SK-N-SH (cell line): ENCODE measurements around the gene TREML4. TPM values are rescaled to one million over a fixed set of nuclear protein-coding genes. Genes with fewer than 3 reads are reported as not detected.

Experiments used
- CTCF ChIA-PET: fragments of 300-600, 350-600 bp; formaldehyde crosslinking; extraction: SDS; loops from one replicate; lab custom pipeline; 2021; lab: Yijun Ruan, JAX
- POLR2A ChIA-PET: fragments of 350-600 bp; sonication (Branson Sonifier 250); formaldehyde crosslinking; extraction: SDS; loops from one replicate; lab custom pipeline; 2020; ENCODE audit warnings: antibody characterized with exemption, inconsistent platforms; lab: Yijun Ruan, JAX
- DNase-seq: peaks from one replicate; pipeline ENCODE4 v3.0.0; 2012
- H2AFZ ChIP-seq: fragments of 200-600 bp; sonication (generic); 2 replicates; pipeline ENCODE4 v1.8.1; 2016; ENCODE audit warnings: antibody characterized with exemption, mild to moderate bottlenecking, low read depth
- H3F3A ChIP-seq: fragments of 200-600 bp; sonication (generic); replicated peaks from 2 replicates; pipeline ENCODE3; 2016; ENCODE audit warnings: antibody characterized with exemption, mild to moderate bottlenecking; ENCODE audit not compliant: insufficient read depth
- H3K27ac ChIP-seq, 2 experiments: fragments of 200-500 bp in 1 of 2; fragments of 200-600 bp in 1 of 2; sonication (Bioruptor generic) in 1 of 2; sonication (generic), shearing (Covaris generic) in 1 of 2; 2 replicates each; pipeline versions ENCODE4 v1.5.1 to v1.6.1; 2014 to 2016; ENCODE audit warnings: low read depth in 2 of 2, inconsistent platforms in 1 of 2, low read length in 1 of 2, mild to moderate bottlenecking in 1 of 2, mixed read lengths in 1 of 2
- H3K27me3 ChIP-seq: fragments of 200-600 bp; sonication (generic), shearing (Covaris generic); 2 replicates; pipeline ENCODE4 v1.6.1; 2016; ENCODE audit warnings: mixed run types; ENCODE audit not compliant: insufficient read depth
- H3K36me3 ChIP-seq, 2 experiments: fragments of 200-500 bp in 1 of 2; fragments of 200-600 bp in 1 of 2; sonication (Bioruptor generic) in 1 of 2; sonication (generic) in 1 of 2; replicated peaks in 1 of 2; 2 replicates each; pipeline versions ENCODE3 to v1.5.1; 2014 to 2016; ENCODE audit warnings: low read length in 1 of 2, mild to moderate bottlenecking in 1 of 2; ENCODE audit not compliant: insufficient read depth in 2 of 2, control insufficient read depth in 1 of 2
- H3K4me1 ChIP-seq, 2 experiments: fragments of 200-500 bp in 1 of 2; fragments of 200-600 bp in 1 of 2; sonication (Bioruptor generic) in 1 of 2; sonication (generic), shearing (Covaris generic) in 1 of 2; 2 replicates each; pipeline versions ENCODE4 v1.5.1 to v1.6.1; 2014 to 2016; ENCODE audit warnings: low read depth in 1 of 2, low read length in 1 of 2, mixed run types in 1 of 2; ENCODE audit not compliant: insufficient read depth in 2 of 2, control insufficient read depth in 1 of 2
- H3K4me2 ChIP-seq: fragments of 200-600 bp; sonication (generic), shearing (Covaris generic); 2 replicates; pipeline ENCODE4 v1.6.1; 2017; ENCODE audit warnings: mixed run types
- H3K4me3 ChIP-seq, 2 experiments: fragments of 200-500 bp in 1 of 2; fragments of 200-600 bp in 1 of 2; sonication (Bioruptor generic) in 1 of 2; sonication (generic), shearing (Covaris generic) in 1 of 2; 2 replicates each; pipeline versions ENCODE4 v1.5.1 to v1.8.1; 2014 to 2016; ENCODE audit warnings: low read depth in 2 of 2, inconsistent platforms in 1 of 2, low read length in 1 of 2, mild to moderate bottlenecking in 1 of 2, mixed read lengths in 1 of 2, moderate library complexity in 1 of 2
- H3K79me2 ChIP-seq: fragments of 200-600 bp; sonication (generic); 2 replicates; pipeline ENCODE4 v1.8.1; 2017; ENCODE audit warnings: mild to moderate bottlenecking; ENCODE audit not compliant: insufficient read depth
- H3K9ac ChIP-seq: fragments of 200-600 bp; sonication (generic); 2 replicates; pipeline ENCODE4 v1.6.1; 2017; ENCODE audit warnings: mixed run types
- H3K9me2 ChIP-seq: fragments of 200-600 bp; sonication (generic); 2 replicates; pipeline ENCODE4 v1.6.1; 2017; ENCODE audit warnings: mixed run types
- H3K9me3 ChIP-seq: fragments of 200-600 bp; sonication (generic); 2 replicates; pipeline ENCODE4 v1.6.1; 2017; ENCODE audit warnings: mixed run types, mild to moderate bottlenecking, moderate library complexity
- H4K20me1 ChIP-seq: fragments of 200-600 bp; sonication (generic); 2 replicates; pipeline ENCODE4 v1.6.1; 2017; ENCODE audit warnings: mild to moderate bottlenecking, mixed run types; ENCODE audit not compliant: insufficient read depth
- CHD2 ChIP-seq: fragments of 150-350 bp; IDR thresholded peaks from 2 replicates; pipeline ENCODE4 v1.6.1; 2018; ENCODE audit warnings: low read length; ENCODE audit not compliant: partially characterized antibody
- EP300 ChIP-seq, 2 experiments: IDR thresholded peaks; 2 replicates each; pipeline versions ENCODE4 v1.4.0 to v1.6.1; 2012; ENCODE audit warnings: borderline replicate concordance in 1 of 2, low read depth in 1 of 2, low read length in 1 of 2
- FOXJ3 ChIP-seq: sonication (generic); formaldehyde crosslinking; IDR thresholded peaks from 2 replicates; pipeline ENCODE4 v1.5.1; 2020; ENCODE audit warnings: mild to moderate bottlenecking, missing genetic modification reagents
- GATA2 ChIP-seq: sonication (generic); formaldehyde crosslinking; IDR thresholded peaks from 2 replicates; pipeline ENCODE4 v1.5.0; 2020; ENCODE audit warnings: mild to moderate bottlenecking, missing genetic modification reagents
- IRF3 ChIP-seq: fragments of 150-350 bp; IDR thresholded peaks from 2 replicates; pipeline ENCODE4 v1.6.1; 2016; ENCODE audit warnings: mild to moderate bottlenecking, low read depth, low read length
- JUND ChIP-seq: IDR thresholded peaks from 2 replicates; pipeline ENCODE4 v1.4.0; 2012
- MEF2A ChIP-seq: IDR thresholded peaks from 2 replicates; pipeline ENCODE4 v1.4.0; 2012; ENCODE audit warnings: low read depth, borderline replicate concordance
- NFIC ChIP-seq: IDR thresholded peaks from 2 replicates; pipeline ENCODE4 v1.4.0; 2012; ENCODE audit warnings: borderline replicate concordance
- NRF1 ChIP-seq: IDR thresholded peaks from 2 replicates; pipeline ENCODE4 v1.6.1; 2012; ENCODE audit warnings: low read depth, mild to moderate bottlenecking, low read length
- PBX3 ChIP-seq: IDR thresholded peaks from 2 replicates; pipeline ENCODE4; 2012
- RAD21 ChIP-seq: IDR thresholded peaks from 2 replicates; pipeline ENCODE4 v1.6.1; 2012; ENCODE audit warnings: mild to moderate bottlenecking, low read length
- RCOR1 ChIP-seq: fragments of 150-350 bp; IDR thresholded peaks from 2 replicates; pipeline ENCODE4 v1.6.1; 2017; ENCODE audit warnings: antibody characterized with exemption, low read length
- SMC3 ChIP-seq: IDR thresholded peaks from 2 replicates; pipeline ENCODE4 v1.6.1; 2012; ENCODE audit warnings: low read depth, low read length, improper control_type of control experiment
- TAF1 ChIP-seq: IDR thresholded peaks from 2 replicates; pipeline ENCODE4 v1.6.1; 2012; ENCODE audit warnings: low read depth, mild to moderate bottlenecking, low read length, moderate library complexity, borderline replicate concordance
- TCF12 ChIP-seq: IDR thresholded peaks from 2 replicates; pipeline ENCODE4 v1.4.0; 2012
- TEAD4 ChIP-seq: IDR thresholded peaks from 2 replicates; pipeline ENCODE4 v1.4.0; 2012; ENCODE audit warnings: mild to moderate bottlenecking, borderline replicate concordance; ENCODE audit not compliant: insufficient read depth
- USF2 ChIP-seq: fragments of 150-350 bp; IDR thresholded peaks from 2 replicates; pipeline ENCODE4 v1.6.1; 2017; ENCODE audit warnings: antibody characterized with exemption, low read length, low read depth, borderline replicate concordance
- YY1 ChIP-seq: IDR thresholded peaks from 2 replicates; pipeline ENCODE4 v1.4.0; 2012; ENCODE audit warnings: low read depth, mild to moderate bottlenecking
- WGBS: methylation state at CpG from one replicate; pipeline ENCODE4 v1.1.6; 2017; ENCODE audit warnings: low lambda C conversion rate; 5-methylcytosine and 5-hydroxymethylcytosine counted together
- polyA plus RNA-seq, 3 experiments: library from polyadenylated mRNA; depleted of rRNA; stranded (reverse); fragments of >200 nt; gene quantifications; 2 replicates each; pipeline ENCODE4 v1.2.3, GENCODE V29; 2012
- TF ChIP-seq, protein P1 (sequence below): IDR thresholded peaks from 2 replicates; pipeline ENCODE4 v1.4.0; 2012; ENCODE audit warnings: low read depth
- TF ChIP-seq, protein P2 (sequence below): IDR thresholded peaks from 2 replicates; pipeline ENCODE4 v1.4.0; 2012; ENCODE audit warnings: low read depth, borderline replicate concordance

TREML4 gene
- polyA plus RNA-seq, 1 of the 3 experiments (the other 2 are of a cell fraction): not detected

- TF ChIP-seq RAD21: no peak
- TF ChIP-seq PBX3: no peak
- TF ChIP-seq JUND: no peak
- no peak for TF ChIP-seq TEAD4
- TF ChIP-seq SMC3: no peak
These were observed 41.6 kb downstream of the TREML4 start (continued) for GRCh38 chr6:41269716-41270115.

- no peaks in the 10 kb centered on the region for H3K9me3 ChIP-seq
- no peak overlapping the region for H3K4me3 ChIP-seq
- no peaks in the 10 kb centered on the region for H3K9me2 ChIP-seq
- CTCF ChIA-PET: no interaction called here
- H4K20me1 ChIP-seq: no peaks in the 10 kb centered on the region
- H3K4me1 ChIP-seq: peaks cover 0 to 8% of the 10 kb centered on the region in 2 experiments; a peak in 2 of 4 replicates
- TF ChIP-seq CHD2 (no peak), EP300 (IDR thresholded peaks at IDR 0.05; ENCODE audit: borderline replicate concordance in 1 of 2, low read depth in 1 of 2, low read length in 1 of 2) (no peak), GATA2 (CRISPR knock-in tag) (no peak), RCOR1 (no peak)
- H2AFZ ChIP-seq: no peak overlapping the region
- no peaks in the 10 kb centered on the region for H3K79me2 ChIP-seq
- no peaks in the 10 kb centered on the region for H3F3A ChIP-seq
- no peak overlapping the region for H3K27ac ChIP-seq
- no peak for DNase-seq
- no peak overlapping the region for H3K4me2 ChIP-seq
- H3K36me3 ChIP-seq: no peaks in the 10 kb centered on the region
- WGBS: 34% methylated on average over 7 of the region's 7 CpGs
- no peak overlapping the region for H3K9ac ChIP-seq
- H3K27me3 ChIP-seq: peaks cover 5% of the 10 kb centered on the region; the same call in 1 of the 2 replicates
- POLR2A ChIA-PET: no interaction called here
These were observed 43.8 kb downstream of the TREML4 start for GRCh38 chr6:41271901-41272395.

- no peak overlapping the region for H3K4me2 ChIP-seq
- WGBS: 50% methylated on average over 5 of the region's 5 CpGs
- no peaks in the 10 kb centered on the region for H4K20me1 ChIP-seq
- POLR2A ChIA-PET: no interaction called here
- no peak for DNase-seq
- H3K9me2 ChIP-seq: no peaks in the 10 kb centered on the region
- H3K27ac ChIP-seq: no peak overlapping the region
- no peaks in the 10 kb centered on the region for H3F3A ChIP-seq
- TF ChIP-seq JUND (no peak), NRF1 (no peak), TAF1 (no peak), FOXJ3 (no peak), RCOR1 (no peak), USF2 (no peak), IRF3 (no peak), GATA2 (CRISPR knock-in tag) (no peak), TCF12 (no peak), SMC3 (no peak), TEAD4 (no peak), MEF2A (no peak), NFIC (no peak), YY1 (no peak)
- TF ChIP-seq, protein P1, sequence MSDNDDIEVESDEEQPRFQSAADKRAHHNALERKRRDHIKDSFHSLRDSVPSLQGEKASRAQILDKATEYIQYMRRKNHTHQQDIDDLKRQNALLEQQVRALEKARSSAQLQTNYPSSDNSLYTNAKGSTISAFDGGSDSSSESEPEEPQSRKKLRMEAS: no peak
- TF ChIP-seq, protein P2, sequence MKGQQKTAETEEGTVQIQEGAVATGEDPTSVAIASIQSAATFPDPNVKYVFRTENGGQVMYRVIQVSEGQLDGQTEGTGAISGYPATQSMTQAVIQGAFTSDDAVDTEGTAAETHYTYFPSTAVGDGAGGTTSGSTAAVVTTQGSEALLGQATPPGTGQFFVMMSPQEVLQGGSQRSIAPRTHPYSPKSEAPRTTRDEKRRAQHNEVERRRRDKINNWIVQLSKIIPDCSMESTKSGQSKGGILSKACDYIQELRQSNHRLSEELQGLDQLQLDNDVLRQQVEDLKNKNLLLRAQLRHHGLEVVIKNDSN: no peak
- no peak overlapping the region for H2AFZ ChIP-seq
- H3K79me2 ChIP-seq: no peaks in the 10 kb centered on the region
- no peaks in the 10 kb centered on the region for H3K36me3 ChIP-seq
- no peak overlapping the region for H3K4me3 ChIP-seq
- peaks cover 0 to 8% of the 10 kb centered on the region in 2 experiments; a peak in 2 of 4 replicates for H3K4me1 ChIP-seq
- CTCF ChIA-PET: no interaction called here
- peaks cover 5% of the 10 kb centered on the region; the same call in 1 of the 2 replicates for H3K27me3 ChIP-seq
- no peaks in the 10 kb centered on the region for H3K9me3 ChIP-seq
- no peak overlapping the region for H3K9ac ChIP-seq
These were observed 44.6 kb downstream of the TREML4 start for GRCh38 chr6:41272591-41273240.
